ENCODE results near the gene CFAP43.

DNA sequence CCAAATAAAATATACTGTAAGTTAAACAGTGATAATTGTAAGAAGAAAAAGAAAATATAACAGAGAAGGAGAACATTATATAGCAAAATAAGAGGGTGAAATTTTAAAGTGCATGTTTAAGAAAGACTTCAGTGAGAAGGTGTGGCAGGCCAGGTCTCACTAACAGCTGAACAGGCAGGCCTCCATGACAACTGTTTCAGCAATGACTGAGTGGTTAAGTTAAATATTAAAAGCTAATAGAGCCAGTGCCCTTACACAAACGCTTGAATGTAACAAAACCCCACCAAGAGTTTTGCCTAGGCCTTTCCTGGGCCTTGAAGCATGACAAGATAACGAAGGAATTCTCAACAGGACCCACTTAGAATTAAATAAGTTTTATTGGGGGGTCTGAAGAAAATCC is 32.6 kb downstream of the CFAP43 start:
- TF ChIP-seq POLR2AphosphoS5 (IDR thresholded peaks at IDR 0.05; ENCODE audit: low read depth, low read length) (no peak), TAF1 (IDR thresholded peaks at IDR 0.05; ENCODE audit: borderline replicate concordance, insufficient read depth, low read length) (no peak), SIN3A (IDR thresholded peaks at IDR 0.05; ENCODE audit: borderline replicate concordance, insufficient read depth, low read length) (no peak), FOXP2 (optimal IDR thresholded peaks at IDR 0.05; ENCODE audit: borderline replicate concordance, extremely low read depth, extremely low read length, insufficient read depth) (no peak)
- TF ChIP-seq, protein P1, sequence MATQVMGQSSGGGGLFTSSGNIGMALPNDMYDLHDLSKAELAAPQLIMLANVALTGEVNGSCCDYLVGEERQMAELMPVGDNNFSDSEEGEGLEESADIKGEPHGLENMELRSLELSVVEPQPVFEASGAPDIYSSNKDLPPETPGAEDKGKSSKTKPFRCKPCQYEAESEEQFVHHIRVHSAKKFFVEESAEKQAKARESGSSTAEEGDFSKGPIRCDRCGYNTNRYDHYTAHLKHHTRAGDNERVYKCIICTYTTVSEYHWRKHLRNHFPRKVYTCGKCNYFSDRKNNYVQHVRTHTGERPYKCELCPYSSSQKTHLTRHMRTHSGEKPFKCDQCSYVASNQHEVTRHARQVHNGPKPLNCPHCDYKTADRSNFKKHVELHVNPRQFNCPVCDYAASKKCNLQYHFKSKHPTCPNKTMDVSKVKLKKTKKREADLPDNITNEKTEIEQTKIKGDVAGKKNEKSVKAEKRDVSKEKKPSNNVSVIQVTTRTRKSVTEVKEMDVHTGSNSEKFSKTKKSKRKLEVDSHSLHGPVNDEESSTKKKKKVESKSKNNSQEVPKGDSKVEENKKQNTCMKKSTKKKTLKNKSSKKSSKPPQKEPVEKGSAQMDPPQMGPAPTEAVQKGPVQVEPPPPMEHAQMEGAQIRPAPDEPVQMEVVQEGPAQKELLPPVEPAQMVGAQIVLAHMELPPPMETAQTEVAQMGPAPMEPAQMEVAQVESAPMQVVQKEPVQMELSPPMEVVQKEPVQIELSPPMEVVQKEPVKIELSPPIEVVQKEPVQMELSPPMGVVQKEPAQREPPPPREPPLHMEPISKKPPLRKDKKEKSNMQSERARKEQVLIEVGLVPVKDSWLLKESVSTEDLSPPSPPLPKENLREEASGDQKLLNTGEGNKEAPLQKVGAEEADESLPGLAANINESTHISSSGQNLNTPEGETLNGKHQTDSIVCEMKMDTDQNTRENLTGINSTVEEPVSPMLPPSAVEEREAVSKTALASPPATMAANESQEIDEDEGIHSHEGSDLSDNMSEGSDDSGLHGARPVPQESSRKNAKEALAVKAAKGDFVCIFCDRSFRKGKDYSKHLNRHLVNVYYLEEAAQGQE (IDR thresholded peaks at IDR 0.05; ENCODE audit: insufficient read depth in 1 of 2, low read depth in 2 of 2, low read length in 2 of 2) = no peak

Measured in PFSK-1 (cell line).